ENCODE results near the gene LIMS1.
"Not testable (repeated sequence)": the region's sequence is repeated elsewhere in the genome, so short reads cannot be mapped to it uniquely, and the experiment has no call there.

Gene LIMS1

GRCh38 chr2:108536911-108537310 is 2.6 kb downstream of the LIMS1 start:
- Mint-ChIP-seq H3K9me3 (no peaks in the 10 kb centered on the region), H3K27ac (no peak overlapping the region), H3K4me1 (peaks cover 26% of the 10 kb centered on the region), H3K27me3 (no peaks in the 10 kb centered on the region), H3K36me3 (no peaks in the 10 kb centered on the region), H3K4me3 (no peak overlapping the region)

- Mint-ChIP-seq H3K36me3 (no peaks in the 10 kb centered on the region), H3K9me3 (no peaks in the 10 kb centered on the region), H3K27me3 (no peaks in the 10 kb centered on the region), H3K4me1 (peaks cover 23% of the 10 kb centered on the region), H3K27ac (no peak overlapping the region), H3K4me3 (no peak overlapping the region)
Observed at GRCh38 chr2:108538000-108538625, 3.8 kb downstream of the LIMS1 start.

GRCh38 chr2:108541451-108541850 is 7.2 kb downstream of the LIMS1 start:
- no peaks in the 10 kb centered on the region for H3K9me3 Mint-ChIP-seq
- H3K4me1 Mint-ChIP-seq, result peaks cover 4% of the 10 kb centered on the region
- H3K27ac Mint-ChIP-seq, result no peak overlapping the region
- no peak overlapping the region for H3K4me3 Mint-ChIP-seq
- peaks cover 2% of the 10 kb centered on the region for H3K36me3 Mint-ChIP-seq
- H3K27me3 Mint-ChIP-seq, result no peaks in the 10 kb centered on the region

- Mint-ChIP-seq H3K36me3 (peaks cover 2% of the 10 kb centered on the region), H3K9me3 (no peaks in the 10 kb centered on the region), H3K27ac (no peak overlapping the region), H3K4me3 (no peak overlapping the region), H3K4me1 (peaks cover 4% of the 10 kb centered on the region), H3K27me3 (no peaks in the 10 kb centered on the region)
Observed at GRCh38 chr2:108542071-108542470, 7.8 kb downstream of the LIMS1 start.

GRCh38 chr2:108547606-108548005 is 13.3 kb downstream of the LIMS1 start:
- H3K4me1 Mint-ChIP-seq, result no peaks in the 10 kb centered on the region
- H3K36me3 Mint-ChIP-seq, result peaks cover 2% of the 10 kb centered on the region
- H3K27ac Mint-ChIP-seq, result no peak overlapping the region
- no peak overlapping the region for H3K4me3 Mint-ChIP-seq
- no peaks in the 10 kb centered on the region for H3K27me3 Mint-ChIP-seq
- no peaks in the 10 kb centered on the region for H3K9me3 Mint-ChIP-seq

GRCh38 chr2:108548208-108549003 is 14.1 kb downstream of the LIMS1 start:
- no peaks in the 10 kb centered on the region for H3K27me3 Mint-ChIP-seq
- peaks cover 2% of the 10 kb centered on the region for H3K36me3 Mint-ChIP-seq
- no peak overlapping the region for H3K27ac Mint-ChIP-seq
- no peaks in the 10 kb centered on the region for H3K9me3 Mint-ChIP-seq
- H3K4me1 Mint-ChIP-seq, result no peaks in the 10 kb centered on the region
- H3K4me3 Mint-ChIP-seq, result no peak overlapping the region

- Mint-ChIP-seq H3K27me3 (no peaks in the 10 kb centered on the region), H3K27ac (no peak overlapping the region), H3K9me3 (no peaks in the 10 kb centered on the region), H3K36me3 (no peaks in the 10 kb centered on the region), H3K4me1 (no peaks in the 10 kb centered on the region), H3K4me3 (no peak overlapping the region)
Observed at GRCh38 chr2:108552566-108552965, 18.3 kb downstream of the LIMS1 start.

GRCh38 chr2:108553209-108553919 is 19.1 kb downstream of the LIMS1 start:
- H3K9me3 Mint-ChIP-seq, result no peaks in the 10 kb centered on the region
- no peaks in the 10 kb centered on the region for H3K27me3 Mint-ChIP-seq
- H3K36me3 Mint-ChIP-seq, result no peaks in the 10 kb centered on the region
- no peaks in the 10 kb centered on the region for H3K4me1 Mint-ChIP-seq
- no peak overlapping the region for H3K27ac Mint-ChIP-seq
- no peak overlapping the region for H3K4me3 Mint-ChIP-seq

GRCh38 chr2:108554528-108554927 is 20.3 kb downstream of the LIMS1 start:
- Mint-ChIP-seq H3K4me1 (no peaks in the 10 kb centered on the region), H3K27me3 (no peaks in the 10 kb centered on the region), H3K9me3 (no peaks in the 10 kb centered on the region), H3K4me3 (no peak overlapping the region), H3K36me3 (no peaks in the 10 kb centered on the region), H3K27ac (no peak overlapping the region)

- no peaks in the 10 kb centered on the region for H3K9me3 Mint-ChIP-seq
- no peaks in the 10 kb centered on the region for H3K36me3 Mint-ChIP-seq
- H3K4me1 Mint-ChIP-seq, result no peaks in the 10 kb centered on the region
- no peaks in the 10 kb centered on the region for H3K27me3 Mint-ChIP-seq
- H3K4me3 Mint-ChIP-seq, result no peak overlapping the region
- no peak overlapping the region for H3K27ac Mint-ChIP-seq
Observed at GRCh38 chr2:108555572-108555971, 21.3 kb downstream of the LIMS1 start.

- not testable (repeated sequence) for H3K36me3 Mint-ChIP-seq, H3K27ac Mint-ChIP-seq, H3K27me3 Mint-ChIP-seq, H3K4me1 Mint-ChIP-seq, H3K4me3 Mint-ChIP-seq, H3K9me3 Mint-ChIP-seq
Observed at GRCh38 chr2:108556581-108556980, 22.3 kb downstream of the LIMS1 start.

GRCh38 chr2:108560241-108560811 is 26.1 kb downstream of the LIMS1 start:
- Mint-ChIP-seq H3K36me3 (no peaks in the 10 kb centered on the region), H3K4me3 (no peak overlapping the region), H3K27ac (no peak overlapping the region)

GRCh38 chr2:108560895-108561530 is 26.7 kb downstream of the LIMS1 start:
- Mint-ChIP-seq H3K36me3 (no peaks in the 10 kb centered on the region), H3K27me3 (no peaks in the 10 kb centered on the region), H3K9me3 (no peaks in the 10 kb centered on the region), H3K27ac (no peak overlapping the region), H3K4me3 (no peak overlapping the region), H3K4me1 (peaks cover 6% of the 10 kb centered on the region)

More at GRCh38 chr2:108560241-108560811, 26.1 kb downstream of the LIMS1 start:
- H3K4me1 Mint-ChIP-seq, result no peaks in the 10 kb centered on the region
- no peaks in the 10 kb centered on the region for H3K9me3 Mint-ChIP-seq
- no peaks in the 10 kb centered on the region for H3K27me3 Mint-ChIP-seq

GRCh38 chr2:108562274-108562673 is 28.0 kb downstream of the LIMS1 start:
- H3K4me3 Mint-ChIP-seq, result no peak overlapping the region
- no peak overlapping the region for H3K27ac Mint-ChIP-seq
- H3K36me3 Mint-ChIP-seq, result no peaks in the 10 kb centered on the region
- H3K4me1 Mint-ChIP-seq, result peaks cover 7% of the 10 kb centered on the region
- no peaks in the 10 kb centered on the region for H3K27me3 Mint-ChIP-seq
- H3K9me3 Mint-ChIP-seq, result no peaks in the 10 kb centered on the region

- Mint-ChIP-seq H3K4me1 (peaks cover 7% of the 10 kb centered on the region), H3K4me3 (no peak overlapping the region), H3K27me3 (no peaks in the 10 kb centered on the region), H3K27ac (no peak overlapping the region), H3K36me3 (no peaks in the 10 kb centered on the region), H3K9me3 (no peaks in the 10 kb centered on the region)
Observed at GRCh38 chr2:108564510-108564909, 30.2 kb downstream of the LIMS1 start.
